Fibroblast of lung (primary cell): ENCODE results near the gene HMGCS2. TPM values are rescaled to one million over a fixed set of nuclear protein-coding genes. Genes with fewer than 3 reads are reported as not detected.

ENCODE experiments used
- DNase-seq, 2 donors: peaks; one replicate each; pipeline versions ENCODE4 v3.0.0 to v3.0.0-alpha.2; 2010; ENCODE audit warnings: low read depth in 2 of 2
- H2AFZ ChIP-seq: 2 replicates; pipeline ENCODE4 v1.5.1; 2012; ENCODE audit warnings: low read length, control low read depth, inconsistent platforms
- H3K27ac ChIP-seq: 2 replicates; pipeline ENCODE4 v1.5.1; 2011; ENCODE audit warnings: low read length, control low read depth; ENCODE audit not compliant: insufficient read depth
- H3K27me3 ChIP-seq: 2 replicates; pipeline ENCODE4 v1.5.1; 2011; ENCODE audit warnings: mild to moderate bottlenecking, low read length; ENCODE audit not compliant: control insufficient read depth, insufficient read depth
- H3K36me3 ChIP-seq: 2 replicates; pipeline ENCODE4 v1.5.1; 2011; ENCODE audit warnings: low read length; ENCODE audit not compliant: control insufficient read depth, insufficient read depth
- H3K4me1 ChIP-seq: 2 replicates; pipeline ENCODE4 v1.5.1; 2011; ENCODE audit warnings: low read length; ENCODE audit not compliant: control insufficient read depth, insufficient read depth; ENCODE audit errors: extremely low read depth
- H3K4me2 ChIP-seq: 2 replicates; pipeline ENCODE4 v1.5.1; 2011; ENCODE audit warnings: low read length, control low read depth; ENCODE audit not compliant: insufficient read depth; ENCODE audit errors: extremely low read depth
- H3K4me3 ChIP-seq, 4 experiments: fragments of 200-600 bp in 1 of 4; sonication (generic) in 1 of 4; replicated peaks in 1 of 4; 2 replicates each; pipeline ENCODE4 v1.5.1; 2011 to 2016; ENCODE audit warnings: low read length in 4 of 4, low read depth in 3 of 4, mild to moderate bottlenecking in 3 of 4, control low read depth in 2 of 4, inconsistent platforms in 1 of 4, mixed read lengths in 1 of 4; ENCODE audit not compliant: insufficient read depth in 1 of 4; ENCODE audit errors: control extremely low read depth in 1 of 4
- H3K79me2 ChIP-seq: 2 replicates; pipeline ENCODE4 v1.5.1; 2012; ENCODE audit warnings: mild to moderate bottlenecking, low read length, inconsistent platforms; ENCODE audit not compliant: control insufficient read depth, insufficient read depth
- H3K9ac ChIP-seq: 2 replicates; pipeline ENCODE4 v1.5.1; 2011; ENCODE audit warnings: mild to moderate bottlenecking, low read length, control low read depth; ENCODE audit not compliant: insufficient read depth
- H3K9me3 ChIP-seq: 2 replicates; pipeline ENCODE4 v1.5.1; 2012; ENCODE audit warnings: low read depth, low read length; ENCODE audit not compliant: control insufficient read depth, insufficient read depth
- H4K20me1 ChIP-seq: 2 replicates; pipeline ENCODE4 v1.5.1; 2011; ENCODE audit warnings: low read length; ENCODE audit not compliant: control insufficient read depth, insufficient read depth; ENCODE audit errors: extremely low read depth
- CTCF ChIP-seq, 2 donors: IDR thresholded peaks in 1 of 2; conservative IDR thresholded peaks in 1 of 2; 1 replicate in 1 of 2; 2 replicates in 1 of 2; pipeline ENCODE4 v1.5.1; 2011 to 2012; ENCODE audit warnings: low read length in 2 of 2, control low read depth in 1 of 2, inconsistent platforms in 1 of 2, low read depth in 1 of 2, mild to moderate bottlenecking in 1 of 2
- EZH2 ChIP-seq: IDR thresholded peaks from 2 replicates; pipeline ENCODE4 v1.5.1; 2012; ENCODE audit warnings: low read length, control low read depth, mild to moderate bottlenecking; ENCODE audit errors: missing control alignments
- polyA plus RNA-seq, 2 donors: library from polyadenylated mRNA; depleted of rRNA in 1 of 2; stranded (reverse) in 1 of 2; unstranded in 1 of 2; fragments of >200 nt; gene quantifications; 2 replicates each; pipeline ENCODE4 v1.2.1, GENCODE V29; 2011 to 2012; ENCODE audit warnings: missing spikeins in 1 of 2
- total RNA-seq: library from RNA; depleted of rRNA; stranded (reverse); fragments of >200 nt; gene quantifications from 2 replicates; pipeline ENCODE4 v1.2.1, GENCODE V29; 2014

Gene HMGCS2
- total and polyA plus RNA-seq, 2 donors (not counting 1 experiment from before 2014, with no cell fraction given), result not detected

- no peaks in the 10 kb centered on the region for H3K9me3 ChIP-seq
- H3K9ac ChIP-seq, result no peak overlapping the region
- peaks cover 5% of the 10 kb centered on the region for H3K79me2 ChIP-seq
- H4K20me1 ChIP-seq, result no peaks in the 10 kb centered on the region
- no peaks in the 10 kb centered on the region for H3K4me1 ChIP-seq
- H3K4me2 ChIP-seq, result no peak overlapping the region
- TF ChIP-seq EZH2, result no peak
- TF ChIP-seq CTCF (conservative IDR thresholded peaks at IDR 0.05 in 1 of 2, IDR thresholded peaks at IDR 0.05 in 1 of 2; ENCODE audit: low read depth in 1 of 2, low read length in 2 of 2), result no peak
- peaks cover 2% of the 10 kb centered on the region for H3K36me3 ChIP-seq
- H3K4me3 ChIP-seq, result no peak overlapping the region
- DNase-seq, result no peak
- H3K27me3 ChIP-seq, result no peaks in the 10 kb centered on the region
- H2AFZ ChIP-seq, result no peak overlapping the region
- no peak overlapping the region for H3K27ac ChIP-seq
These were observed 50.3 kb downstream of the HMGCS2 start for GRCh38 chr1:119718409-119718808.

- H3K79me2 ChIP-seq, result peaks cover 8% of the 10 kb centered on the region
- H2AFZ ChIP-seq, result no peak overlapping the region
- no peaks in the 10 kb centered on the region for H3K36me3 ChIP-seq
- no peaks in the 10 kb centered on the region for H4K20me1 ChIP-seq
- no peak for TF ChIP-seq EZH2
- TF ChIP-seq CTCF (conservative IDR thresholded peaks at IDR 0.05 in 1 of 2, IDR thresholded peaks at IDR 0.05 in 1 of 2; ENCODE audit: low read depth in 1 of 2, low read length in 2 of 2), result no peak
- H3K27ac ChIP-seq, result no peak overlapping the region
- DNase-seq, result peak; percentile 25 to 34
- H3K4me2 ChIP-seq, result no peak overlapping the region
- H3K27me3 ChIP-seq, result no peaks in the 10 kb centered on the region
- H3K4me1 ChIP-seq, result no peaks in the 10 kb centered on the region
- H3K9ac ChIP-seq, result no peak overlapping the region
- H3K9me3 ChIP-seq, result no peaks in the 10 kb centered on the region
- no peak overlapping the region for H3K4me3 ChIP-seq
These were observed 53.2 kb downstream of the HMGCS2 start for GRCh38 chr1:119715542-119715941.

GRCh38 chr1:119714583-119714982 is 54.1 kb downstream of the HMGCS2 start:
- Histone ChIP-seq H3K36me3 (no peaks in the 10 kb centered on the region), H3K4me2 (no peak overlapping the region), H3K27me3 (no peaks in the 10 kb centered on the region), H3K9me3 (no peaks in the 10 kb centered on the region), H3K9ac (no peak overlapping the region), H3K4me3 (peak overlapping the region in 1 of 4 experiments; percentile 76), H3K27ac (no peak overlapping the region), H2AFZ (no peak overlapping the region), H3K4me1 (no peaks in the 10 kb centered on the region), H4K20me1 (no peaks in the 10 kb centered on the region), H3K79me2 (peaks cover 8% of the 10 kb centered on the region)
- TF ChIP-seq CTCF (conservative IDR thresholded peaks at IDR 0.05 in 1 of 2, IDR thresholded peaks at IDR 0.05 in 1 of 2; ENCODE audit: low read depth in 1 of 2, low read length in 2 of 2) (no peak), EZH2 (no peak)
- DNase-seq, result peak in 1 of 2 donors; percentile 24
